Peyer's patch (tissue), 4 donors: ENCODE results near the gene MYO3B. TPM values are rescaled to one million over a fixed set of nuclear protein-coding genes. Genes with fewer than 3 reads are reported as not detected.

Source experiments
- DNase-seq, 3 donors: peaks; one replicate each; pipeline ENCODE4 v3.0.0-alpha.2; 2017 to 2019
- H3K27ac ChIP-seq, 4 donors: fragments of 200-600 bp; sonication (generic); one replicate each; pipeline ENCODE4 v1.5.1; 2016 to 2019
- H3K27me3 ChIP-seq, 2 donors: fragments of 200-600 bp; sonication (generic); one replicate each; pipeline ENCODE4 v1.5.1; 2019
- H3K36me3 ChIP-seq, 3 donors: fragments of 200-600 bp; sonication (generic); one replicate each; pipeline ENCODE4 v1.5.1; 2016 to 2019
- H3K4me1 ChIP-seq, 4 donors: fragments of 200-600 bp; sonication (generic); one replicate each; pipeline ENCODE4 v1.5.1; 2016 to 2019
- H3K4me3 ChIP-seq, 4 donors: fragments of 200-600 bp; sonication (generic); 1 replicate in 3 of 4; 2 replicates in 1 of 4; pipeline ENCODE4 v1.5.1; 2016 to 2019; ENCODE audit warnings: mild to moderate bottlenecking in 1 of 4
- H3K9me3 ChIP-seq, 4 donors: fragments of 200-600 bp; sonication (generic); one replicate each; pipeline ENCODE4 v1.5.1; 2016 to 2019; ENCODE audit warnings: mild to moderate bottlenecking in 1 of 4
- CTCF ChIP-seq, 6 experiments: fragments of 450-650 bp in 4 of 6; fragments of 200-600 bp in 2 of 6; sonication (generic) in 1 of 6; IDR thresholded peaks; one replicate each; pipeline ENCODE4 v1.5.1; 2017 to 2019; ENCODE audit warnings: antibody characterized with exemption in 6 of 6, mild to moderate bottlenecking in 3 of 6, moderate library complexity in 1 of 6
- POLR2A ChIP-seq, 2 donors: fragments of 450-650 bp; IDR thresholded peaks; one replicate each; pipeline ENCODE4 v1.5.1; 2017; ENCODE audit warnings: antibody characterized with exemption in 2 of 2, mild to moderate bottlenecking in 2 of 2, moderate library complexity in 2 of 2
- total RNA-seq, 4 donors: library from RNA; depleted of rRNA; stranded (reverse); fragments of >200 nt; gene quantifications; one replicate each; pipeline ENCODE4 v1.1.0, GENCODE V29; 2016

MYO3B gene
- total RNA-seq, 4 donors from 2014 or later: not detected

DNA sequence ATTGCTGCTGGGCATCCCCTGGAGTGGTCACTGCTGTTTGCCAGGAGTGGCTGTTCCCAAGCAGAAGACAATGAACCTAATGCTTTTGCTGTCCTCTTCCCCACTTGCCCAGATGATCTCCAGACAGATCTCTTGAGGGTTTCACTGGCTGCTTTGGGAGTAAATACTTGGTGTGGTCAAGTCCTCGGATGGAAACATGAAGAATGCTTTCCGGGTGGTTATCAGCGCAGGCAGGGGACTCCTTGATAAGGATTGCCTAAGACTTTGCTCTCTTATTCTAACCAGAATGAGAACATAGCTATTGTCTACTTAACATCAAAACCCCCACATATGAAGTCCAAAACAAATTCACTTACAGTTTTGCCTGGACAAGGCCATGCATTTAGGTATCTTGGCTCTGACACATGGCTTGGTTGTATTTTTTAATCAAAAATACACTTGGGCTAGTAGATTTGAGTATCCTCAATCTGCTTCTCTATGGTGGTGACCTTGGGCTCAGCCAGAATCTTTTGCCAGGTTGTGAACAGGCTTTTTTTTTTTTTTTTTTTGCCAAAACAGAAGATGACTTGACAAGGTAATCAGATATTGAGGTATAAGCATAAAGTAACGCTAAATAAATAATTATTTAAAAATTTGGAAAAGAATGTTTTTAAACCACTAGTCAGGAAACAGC lies 34.8 kb upstream of the MYO3B start:
- TF ChIP-seq POLR2A (IDR thresholded peaks at IDR 0.05) (no peak), CTCF (IDR thresholded peaks at IDR 0.05) (no peak)
- no peaks in the 10 kb centered on the region for H3K36me3 ChIP-seq
- no peaks in the 10 kb centered on the region for H3K9me3 ChIP-seq
- no peak overlapping the region for H3K4me3 ChIP-seq
- H3K4me1 ChIP-seq: no peaks in the 10 kb centered on the region
- DNase-seq: no peak
- H3K27me3 ChIP-seq: no peaks in the 10 kb centered on the region
- no peak overlapping the region for H3K27ac ChIP-seq

DNA sequence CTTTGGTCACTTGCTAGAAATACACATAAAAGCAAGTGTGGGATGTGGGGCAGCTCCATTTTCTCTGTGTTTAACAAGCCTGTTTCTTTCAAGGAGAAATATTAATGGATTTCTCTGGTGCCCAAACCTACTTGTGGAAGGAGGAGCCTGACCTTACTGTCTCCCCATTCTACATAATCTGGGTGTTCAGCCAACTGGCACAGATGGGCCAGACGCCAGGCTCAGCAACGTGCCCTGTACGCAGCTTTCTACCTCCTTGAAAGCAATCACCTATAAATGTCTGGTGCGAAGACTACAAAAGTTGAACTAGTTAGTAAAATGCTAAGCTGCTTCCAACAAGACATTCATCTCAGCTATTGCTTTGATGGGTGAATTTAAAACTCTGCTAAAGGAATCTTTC lies 33.2 kb upstream of the MYO3B start:
- H3K27ac ChIP-seq: no peak overlapping the region
- H3K36me3 ChIP-seq: no peaks in the 10 kb centered on the region
- no peaks in the 10 kb centered on the region for H3K4me1 ChIP-seq
- TF ChIP-seq POLR2A (IDR thresholded peaks at IDR 0.05) (no peak), CTCF (IDR thresholded peaks at IDR 0.05) (no peak)
- H3K4me3 ChIP-seq: no peak overlapping the region
- H3K9me3 ChIP-seq: no peaks in the 10 kb centered on the region
- H3K27me3 ChIP-seq: no peaks in the 10 kb centered on the region
- DNase-seq: no peak

DNA sequence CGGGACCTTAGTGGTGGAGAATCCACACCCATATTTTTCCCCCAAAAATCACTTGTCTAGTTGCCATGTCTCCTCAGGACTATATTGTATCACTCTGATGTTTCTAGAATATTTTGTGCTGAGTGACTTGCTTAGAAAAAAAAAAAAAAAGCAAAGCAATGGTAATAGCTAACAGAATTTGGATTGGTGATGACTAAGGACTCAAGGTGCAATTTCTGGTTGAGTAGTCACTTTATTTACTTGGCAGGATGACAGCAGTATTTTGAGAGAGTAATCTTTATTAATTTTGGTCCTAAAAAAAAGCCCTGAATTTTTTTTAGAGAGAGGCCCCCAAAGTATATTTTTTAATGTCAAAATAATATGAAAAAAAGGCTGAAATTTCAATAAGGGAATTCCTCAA lies 32.8 kb upstream of the MYO3B start:
- Histone ChIP-seq H3K36me3 (no peaks in the 10 kb centered on the region), H3K27ac (no peak overlapping the region), H3K4me3 (no peak overlapping the region), H3K9me3 (no peaks in the 10 kb centered on the region), H3K27me3 (no peaks in the 10 kb centered on the region), H3K4me1 (no peaks in the 10 kb centered on the region)
- TF ChIP-seq POLR2A (IDR thresholded peaks at IDR 0.05): no peak
- no peak for DNase-seq

GRCh38 chr2:170145675-170146432 lies 32.1 kb upstream of the MYO3B start:
- TF ChIP-seq CTCF (IDR thresholded peaks at IDR 0.05) (no peak), POLR2A (IDR thresholded peaks at IDR 0.05) (no peak)
- Histone ChIP-seq H3K4me3 (no peak overlapping the region), H3K27ac (no peak overlapping the region), H3K9me3 (no peaks in the 10 kb centered on the region), H3K27me3 (no peaks in the 10 kb centered on the region), H3K36me3 (no peaks in the 10 kb centered on the region), H3K4me1 (no peaks in the 10 kb centered on the region)
- no peak for DNase-seq

DNA sequence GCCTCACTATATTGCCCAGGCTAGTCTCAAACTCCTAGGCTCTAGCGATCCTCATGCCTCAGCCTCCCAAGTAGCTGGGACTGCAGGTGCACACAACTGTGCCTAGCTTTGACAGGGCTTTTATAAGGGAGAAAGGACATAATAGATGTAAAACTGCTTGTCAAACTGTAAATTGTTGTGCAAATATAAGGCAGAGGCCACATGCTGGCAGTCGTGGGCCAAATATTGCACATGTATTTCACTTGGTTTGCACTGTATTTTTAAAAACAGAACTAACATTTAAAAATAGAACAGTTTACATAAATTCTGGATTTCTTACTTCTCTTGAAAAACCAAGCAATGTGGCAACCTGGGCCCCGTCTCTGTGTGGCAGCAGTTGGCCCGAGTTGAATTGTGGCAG lies 31.2 kb upstream of the MYO3B start:
- Histone ChIP-seq H3K36me3 (no peaks in the 10 kb centered on the region), H3K27me3 (no peaks in the 10 kb centered on the region), H3K4me3 (no peak overlapping the region), H3K27ac (no peak overlapping the region), H3K9me3 (no peaks in the 10 kb centered on the region), H3K4me1 (no peaks in the 10 kb centered on the region)
- DNase-seq: no peak
- no peak for TF ChIP-seq CTCF (IDR thresholded peaks at IDR 0.05)
- TF ChIP-seq POLR2A (IDR thresholded peaks at IDR 0.05): no peak

DNA sequence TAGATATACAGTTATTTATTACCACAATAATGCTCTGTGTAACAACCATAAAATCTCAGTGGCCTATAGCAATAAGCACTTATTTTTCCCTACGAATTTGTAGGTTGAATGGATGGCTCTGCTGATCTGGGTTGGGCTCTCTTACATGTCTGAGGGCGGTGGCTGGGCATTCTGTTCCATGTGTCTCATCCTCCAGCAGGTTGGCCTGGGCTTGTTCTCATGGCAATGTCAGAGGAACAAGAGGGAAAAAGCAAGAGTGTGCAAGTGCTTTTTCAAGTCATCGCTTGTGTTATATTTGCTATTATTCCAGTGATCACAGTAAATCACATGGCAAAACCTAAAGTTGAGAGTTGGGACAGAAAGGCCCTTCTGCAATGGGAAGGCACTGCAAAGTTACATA lies 30.4 kb upstream of the MYO3B start:
- no peak for DNase-seq
- H3K36me3 ChIP-seq: no peaks in the 10 kb centered on the region
- H3K4me3 ChIP-seq: no peak overlapping the region
- no peak overlapping the region for H3K27ac ChIP-seq
- no peaks in the 10 kb centered on the region for H3K9me3 ChIP-seq
- TF ChIP-seq POLR2A (IDR thresholded peaks at IDR 0.05) (no peak), CTCF (IDR thresholded peaks at IDR 0.05) (no peak)
- no peaks in the 10 kb centered on the region for H3K4me1 ChIP-seq
- H3K27me3 ChIP-seq: no peaks in the 10 kb centered on the region
